Stimulated activated CD4-positive, alpha-beta T cell treated with anti-CD3 and anti-CD28 coated beads, Interleukin-4, amount 100 ng/mL, for 48 hours (primary cell): ENCODE measurements around the gene NUP210L.

Source experiments
- DNase-seq, 2 donors: peaks; one replicate each; pipeline ENCODE4 v3.0.0-alpha.2; 2020; ENCODE audit warnings: low read depth in 2 of 2

Gene NUP210L

GRCh38 chr1:154154534-154155191, at the start of gene NUP210L:
TSS of gene NUP210L (minus strand) at chr1:154155073.
- no peak for DNase-seq

GRCh38 chr1:154199563-154199879, 44.6 kb upstream of the NUP210L start:
- no peak for DNase-seq

- no peak for DNase-seq
Observed at GRCh38 chr1:154198756-154199562, 44.1 kb upstream of the NUP210L start.

DNA sequence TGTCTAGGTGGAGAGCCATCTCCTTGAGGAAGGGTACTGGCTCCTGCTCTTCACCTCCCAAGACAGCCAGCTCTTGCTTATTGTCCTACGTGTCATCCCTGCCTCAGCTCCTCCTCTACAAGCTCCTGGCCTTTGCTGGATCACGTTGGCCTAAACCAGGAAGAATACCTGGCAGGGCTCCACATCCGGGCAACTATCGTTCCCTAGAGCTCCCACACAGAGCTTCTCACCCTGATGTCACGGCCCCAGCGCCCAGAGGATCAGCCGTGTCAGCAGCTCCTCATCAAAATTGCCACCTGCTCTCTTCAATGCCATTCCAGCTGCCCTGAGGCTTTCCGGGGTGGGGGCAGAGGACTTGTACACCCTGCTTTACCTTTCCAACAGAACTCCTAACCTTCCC, 38.9 kb upstream of the NUP210L start:
- no peak for DNase-seq

GRCh38 chr1:154192476-154192875, 37.6 kb upstream of the NUP210L start:
- DNase-seq, result no peak

DNA sequence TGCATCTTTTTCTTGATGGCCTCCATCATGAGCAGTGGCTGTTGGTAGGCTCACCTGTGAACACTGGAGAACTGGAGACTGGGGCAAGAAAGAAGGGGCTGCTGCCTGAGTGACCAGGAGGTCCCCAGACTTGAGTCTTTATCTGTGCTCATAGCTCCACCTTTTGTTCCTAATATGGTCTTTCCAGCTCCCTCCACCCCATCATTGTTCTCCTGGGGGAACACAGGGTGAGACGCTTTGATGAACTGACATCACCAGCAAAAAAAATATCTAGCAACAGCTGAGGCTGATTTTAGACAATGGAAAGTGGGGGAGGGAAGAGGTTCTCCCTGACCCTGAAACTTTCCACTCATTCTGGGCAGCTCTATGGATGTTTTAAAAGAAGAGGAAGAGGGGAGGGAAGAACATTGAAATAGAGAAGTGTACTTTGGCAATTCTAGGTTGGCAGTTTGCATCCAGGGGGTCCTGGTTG, 37.2 kb upstream of the NUP210L start, which contains the start of gene TPM3:
Gene TPM3, minus strand, starts transcription at position 111 of the 472 bp plus-strand sequence. Its CDS starts 82 bp downstream, at position 29.
- DNase-seq, result no peak

GRCh38 chr1:154190550-154190949, 35.7 kb upstream of the NUP210L start:
- DNase-seq, result no peak

GRCh38 chr1:154186852-154187501, 32.1 kb upstream of the NUP210L start:
- DNase-seq, result no peak

DNA sequence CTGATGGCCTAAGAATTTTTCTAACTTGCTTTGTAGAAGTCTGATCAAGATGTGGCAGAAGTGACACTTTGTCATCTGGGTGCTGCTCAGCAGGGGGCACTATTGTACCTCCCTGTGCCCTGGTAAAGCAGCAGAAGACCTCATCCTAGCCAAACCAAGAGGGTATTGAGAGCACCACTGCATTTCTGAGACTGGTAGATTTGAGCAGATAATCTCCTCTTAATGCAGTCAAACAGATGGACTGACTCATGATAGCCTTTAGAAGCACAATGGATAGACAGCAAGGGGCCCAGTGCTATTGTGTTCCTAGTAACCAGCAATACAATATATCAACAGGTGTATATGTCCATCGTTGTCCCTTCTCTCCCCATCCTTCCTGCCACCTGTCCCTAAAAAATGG, 31.3 kb upstream of the NUP210L start:
- DNase-seq, result peak; percentile 60 to 69

DNA sequence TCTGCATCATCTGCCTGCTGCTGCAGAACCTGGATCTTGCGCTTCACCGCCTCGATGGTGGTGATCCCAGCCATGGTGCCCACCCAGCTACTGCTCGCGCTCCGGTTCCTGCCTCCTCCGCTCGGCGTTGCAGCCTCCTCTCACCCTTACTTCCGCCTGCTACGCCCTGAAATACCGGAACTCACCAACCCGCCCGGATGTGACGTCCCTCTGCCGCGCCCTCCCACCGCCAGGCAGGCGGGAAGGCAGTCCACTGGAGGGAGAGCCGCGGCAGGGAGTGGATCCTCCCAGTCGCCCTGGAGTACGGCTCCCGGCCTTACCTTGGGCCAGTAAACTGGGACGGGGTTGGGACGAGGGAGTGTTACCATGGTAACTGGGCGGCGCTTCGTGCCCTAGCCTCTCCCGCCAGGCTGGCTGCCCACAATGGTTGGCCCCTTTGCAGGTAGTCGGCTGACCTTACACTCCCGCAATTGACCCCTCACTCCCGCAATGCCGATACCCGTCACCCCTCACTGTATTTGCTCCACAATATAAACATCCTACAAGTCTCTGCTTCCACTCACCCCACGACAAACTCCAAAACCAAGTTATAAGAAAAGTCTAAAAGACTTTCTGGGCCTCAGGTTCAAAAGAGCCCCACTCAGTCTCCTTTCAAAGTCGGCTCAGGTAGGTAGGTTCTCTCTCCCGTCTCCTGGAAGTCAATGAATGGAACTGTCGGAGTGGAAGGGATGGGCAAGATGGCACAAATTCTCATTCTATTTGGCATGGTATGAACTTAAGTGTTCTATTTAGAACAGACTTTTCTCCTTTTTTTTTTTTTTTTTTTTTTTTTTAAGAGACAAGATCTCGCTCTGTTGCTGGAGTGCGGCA, 28.4 kb upstream of the NUP210L start:
- DNase-seq, result peak; percentile 94 to 96

DNA sequence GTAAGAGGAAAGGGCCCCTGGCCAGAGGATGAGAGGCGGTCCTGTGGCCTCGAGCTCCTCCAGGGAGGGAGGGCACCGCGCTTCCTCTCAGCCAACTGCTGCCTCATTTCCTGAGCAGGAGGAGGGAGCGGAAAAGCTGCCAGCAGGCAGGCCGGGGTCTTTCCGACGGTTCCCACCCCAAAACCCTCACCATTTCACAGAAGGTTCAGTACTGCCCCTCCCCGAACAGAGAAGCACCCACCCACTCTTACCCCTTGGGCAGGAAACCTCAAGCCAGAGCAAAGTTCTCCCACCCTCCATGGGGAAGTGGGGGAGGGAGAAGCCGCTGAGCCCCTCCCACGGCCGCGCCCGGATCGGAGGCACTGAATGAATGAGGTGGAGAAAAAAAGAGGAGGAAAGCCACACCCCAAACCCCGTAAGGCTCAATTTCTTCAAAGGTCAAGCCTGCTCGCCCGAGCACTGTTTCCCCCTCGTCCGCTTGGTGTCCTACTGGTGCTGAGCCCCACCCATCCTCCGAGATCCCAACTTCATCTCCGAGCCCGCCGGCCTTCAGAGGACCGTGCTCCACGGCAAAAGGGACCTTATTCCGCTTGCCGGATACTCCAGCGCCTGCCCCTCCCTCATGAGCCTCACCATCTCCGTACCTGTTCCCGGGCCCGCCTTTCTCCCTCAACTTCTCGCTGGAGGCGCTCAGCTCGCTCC, 27.6 kb upstream of the NUP210L start:
- DNase-seq, result peak; percentile 65 to 81

DNA sequence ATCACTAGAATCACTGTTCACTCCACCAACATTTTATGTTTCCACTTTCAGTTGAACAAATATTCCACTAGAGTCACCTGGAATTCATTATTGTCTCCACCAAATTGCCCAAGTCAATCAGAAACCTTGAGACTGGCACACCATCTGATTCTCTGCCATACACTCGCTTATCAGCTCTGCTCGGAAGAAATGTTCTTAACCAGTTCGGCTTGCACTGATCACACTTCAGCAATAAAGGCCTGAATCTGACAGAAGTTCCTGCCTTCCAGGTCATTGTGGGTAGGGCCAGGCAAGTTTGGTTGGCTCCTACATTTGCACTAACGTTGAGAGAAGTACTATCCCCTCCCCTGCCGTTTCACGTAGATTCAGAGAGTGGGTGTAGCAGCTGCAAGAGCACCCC, 27.1 kb upstream of the NUP210L start:
- no peak for DNase-seq

DNA sequence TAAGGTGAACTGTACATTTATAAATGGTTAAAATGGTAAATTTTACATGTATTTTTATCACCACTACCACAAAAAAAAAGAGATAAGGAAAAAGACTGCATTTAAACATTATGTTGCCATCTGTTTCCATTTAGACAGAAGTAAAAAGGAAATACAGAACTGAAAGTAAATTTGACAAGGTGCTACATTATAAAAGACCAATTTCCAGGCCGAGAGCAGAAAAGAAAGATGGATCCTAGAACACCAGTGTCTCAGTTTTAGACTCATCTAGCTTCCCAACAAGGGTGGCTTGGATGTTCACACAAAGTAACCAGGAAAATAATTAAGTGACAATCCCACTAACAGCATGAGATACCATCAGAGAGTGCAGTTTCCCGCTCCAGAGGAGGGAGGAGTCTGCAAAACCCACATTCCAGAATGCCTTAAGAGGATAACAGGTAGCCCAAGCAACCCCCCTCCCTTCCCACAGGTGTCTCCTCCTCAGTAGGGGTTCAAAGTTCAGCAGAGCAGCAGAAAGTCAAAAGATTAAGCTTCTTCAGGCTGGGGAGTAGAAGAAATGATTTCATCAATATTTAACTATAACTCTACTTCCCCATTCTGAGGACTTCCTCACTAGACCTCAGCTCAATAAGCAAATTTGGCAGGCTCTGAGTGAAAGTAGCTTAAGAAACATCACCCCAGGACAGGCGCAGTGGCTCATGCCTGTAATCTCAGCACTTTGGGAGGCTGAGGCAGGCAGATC, 25.2 kb upstream of the NUP210L start:
- no peak for DNase-seq

- DNase-seq, result no peak
Observed at GRCh38 chr1:154178911-154179811, 24.3 kb upstream of the NUP210L start.

GRCh38 chr1:154178013-154178412, 23.1 kb upstream of the NUP210L start:
- no peak for DNase-seq

- no peak for DNase-seq
Observed at GRCh38 chr1:154176337-154176736, 21.5 kb upstream of the NUP210L start.

DNA sequence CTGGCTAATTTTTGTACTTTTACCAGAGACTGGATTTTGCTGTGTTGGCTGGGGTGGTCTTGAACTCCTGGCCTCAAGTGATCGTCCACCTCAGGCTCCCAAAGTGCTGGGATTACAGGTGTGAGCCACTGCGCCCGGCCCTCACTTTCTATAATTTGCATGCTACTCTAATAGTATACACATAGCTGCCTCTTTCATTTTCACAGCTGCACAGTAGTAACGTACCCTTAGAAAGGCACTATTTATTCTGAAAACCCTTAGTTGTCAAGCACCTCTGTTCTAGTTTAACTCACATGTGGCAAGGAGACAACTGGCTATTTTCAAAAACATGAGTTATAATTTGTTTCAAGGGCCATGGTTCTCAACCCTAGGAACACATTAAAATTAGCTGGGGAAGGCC, 19.8 kb upstream of the NUP210L start:
- no peak for DNase-seq

DNA sequence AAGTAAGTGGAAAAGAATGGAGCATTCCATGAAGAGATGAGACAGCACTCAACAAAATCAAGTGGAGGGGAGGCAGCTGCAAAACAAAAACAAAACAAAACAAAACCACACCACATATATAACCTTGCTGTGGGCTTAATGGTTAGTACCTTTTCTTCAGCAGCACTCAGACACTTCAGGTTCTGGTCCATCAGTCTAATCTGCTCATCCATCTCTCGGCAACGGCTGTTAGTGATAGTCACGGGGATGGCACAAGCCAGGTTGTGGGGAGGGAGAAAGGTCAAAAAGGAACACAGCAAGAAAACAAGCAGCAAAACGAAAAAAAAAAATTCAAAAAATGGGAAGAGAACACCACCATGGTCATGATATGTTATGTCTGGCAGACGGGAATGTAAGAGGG, 17.0 kb upstream of the NUP210L start:
- no peak for DNase-seq

DNA sequence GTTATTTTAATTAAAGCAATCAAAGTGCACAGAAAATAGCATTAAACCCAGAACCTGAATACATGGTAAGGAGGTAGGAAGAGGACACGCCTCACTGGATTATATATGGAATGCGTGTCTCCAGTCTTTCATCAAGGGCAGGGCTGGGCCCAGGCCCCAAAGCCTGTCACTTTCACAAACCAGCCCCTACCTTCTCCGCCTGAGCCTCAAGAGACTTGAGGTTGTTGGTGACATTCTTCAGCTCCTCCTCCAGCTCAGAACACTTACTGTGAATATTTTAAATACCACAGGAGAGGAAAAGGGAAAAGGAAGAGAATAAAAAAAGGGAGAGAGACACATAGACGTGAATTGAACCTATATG, 16.3 kb upstream of the NUP210L start:
- DNase-seq, result no peak
